Measurements from ENCODE around the gene RNASEH2A. TPM values are rescaled to one million over a fixed set of nuclear protein-coding genes. Genes with fewer than 3 reads are reported as not detected.

The RNASEH2A gene
- total RNA-seq, 1 donor from 2014 or later: 3.0 TPM

GRCh38 chr19:12782424-12783290 is 23.7 kb upstream of the RNASEH2A start:
- ATAC-seq (peak; percentile 66), DNase-seq (ENCODE audit: low spot score) (peak; percentile 86)

GRCh38 chr19:12783291-12783848 is 23.0 kb upstream of the RNASEH2A start:
- no peak for DNase-seq (ENCODE audit: low spot score)
- no peak for ATAC-seq

GRCh38 chr19:12783849-12784393 is 22.5 kb upstream of the RNASEH2A start:
- DNase-seq (ENCODE audit: low spot score): peak; percentile 60
- ATAC-seq: peak; percentile 4

GRCh38 chr19:12784394-12784870 is 22.0 kb upstream of the RNASEH2A start:
- ATAC-seq: no peak
- no peak for DNase-seq (ENCODE audit: low spot score)

- no peak for ATAC-seq
Measured at GRCh38 chr19:12784871-12785430, 21.4 kb upstream of the RNASEH2A start.

GRCh38 chr19:12785431-12786031 is 20.9 kb upstream of the RNASEH2A start:
- no peak for DNase-seq (ENCODE audit: low spot score)
- ATAC-seq: no peak

More at GRCh38 chr19:12784871-12785430, 21.4 kb upstream of the RNASEH2A start:
- DNase-seq (ENCODE audit: low spot score): no peak

GRCh38 chr19:12786141-12786870 is 20.1 kb upstream of the RNASEH2A start:
- ATAC-seq (no peak), DNase-seq (ENCODE audit: low spot score) (peak; percentile 73)

GRCh38 chr19:12786952-12787351 is 19.4 kb upstream of the RNASEH2A start:
- DNase-seq (ENCODE audit: low spot score) (no peak), ATAC-seq (no peak)

GRCh38 chr19:12787458-12787857 is 18.9 kb upstream of the RNASEH2A start:
- no peak for ATAC-seq
- no peak for DNase-seq (ENCODE audit: low spot score)

GRCh38 chr19:12788042-12788681 is 18.2 kb upstream of the RNASEH2A start:
- ATAC-seq (no peak), DNase-seq (ENCODE audit: low spot score) (no peak)

GRCh38 chr19:12788682-12789097 is 17.7 kb upstream of the RNASEH2A start:
- peak; percentile 85 for DNase-seq (ENCODE audit: low spot score)
- peak; percentile 1 for ATAC-seq

GRCh38 chr19:12789098-12789903 is 17.1 kb upstream of the RNASEH2A start:
- DNase-seq (ENCODE audit: low spot score): no peak
- peak; percentile 33 for ATAC-seq

GRCh38 chr19:12789904-12790619 is 16.3 kb upstream of the RNASEH2A start:
- DNase-seq (ENCODE audit: low spot score): peak; percentile 97
- ATAC-seq: peak; percentile 50

GRCh38 chr19:12790628-12791344 is 15.6 kb upstream of the RNASEH2A start:
- DNase-seq (ENCODE audit: low spot score): no peak
- no peak for ATAC-seq

- ATAC-seq (peak; percentile 55), DNase-seq (ENCODE audit: low spot score) (peak; percentile 99)
Measured at GRCh38 chr19:12791345-12792050, 14.9 kb upstream of the RNASEH2A start, which contains the start of gene JUNB. Gene JUNB, plus strand, starts transcription at chr19:12791486. Its CDS starts 286 bp downstream, at chr19:12791772.

GRCh38 chr19:12792051-12792852 is 14.1 kb upstream of the RNASEH2A start:
- DNase-seq (ENCODE audit: low spot score) (peak; percentile 80), ATAC-seq (peak; percentile 0)
